Breast epithelium (tissue), 4 donors: ENCODE results near the gene HAO1. TPM values are rescaled to one million over a fixed set of nuclear protein-coding genes. Genes with fewer than 3 reads are reported as not detected.

Source experiments
- DNase-seq, 2 donors: peaks; one replicate each; pipeline ENCODE4 v3.0.0-alpha.2; 2019; ENCODE audit warnings: low spot score in 2 of 2
- H3K27ac ChIP-seq, 2 donors: fragments of 200-600 bp; sonication (generic) in 1 of 2; one replicate each; pipeline ENCODE4 v1.5.1; 2016 to 2019; ENCODE audit warnings: mild to moderate bottlenecking in 1 of 2
- H3K27me3 ChIP-seq, 2 donors: fragments of 200-600 bp; sonication (generic) in 1 of 2; one replicate each; pipeline versions ENCODE4 v1.5.1 to v1.6.0; 2017 to 2019; ENCODE audit warnings: control low read depth in 1 of 2, mild to moderate bottlenecking in 1 of 2
- H3K36me3 ChIP-seq: fragments of 200-600 bp; one replicate; pipeline ENCODE4 v1.5.1; 2019
- H3K4me1 ChIP-seq, 2 donors: fragments of 200-600 bp; sonication (generic); one replicate each; pipeline ENCODE4 v1.5.1; 2016 to 2019; ENCODE audit warnings: control low read depth in 1 of 2
- H3K4me3 ChIP-seq, 3 donors: fragments of 200-600 bp; sonication (generic); 1 replicate in 2 of 3; 2 replicates in 1 of 3; pipeline ENCODE4 v1.5.1; 2016 to 2019; ENCODE audit warnings: mild to moderate bottlenecking in 3 of 3, moderate library complexity in 2 of 3
- H3K9me3 ChIP-seq, 2 donors: fragments of 200-600 bp; sonication (generic) in 1 of 2; one replicate each; pipeline ENCODE4 v1.5.1; 2016 to 2019; ENCODE audit warnings: control low read depth in 1 of 2
- POLR2A ChIP-seq: fragments of 450-650 bp; IDR thresholded peaks from one replicate; pipeline ENCODE4 v1.6.1; 2016; ENCODE audit warnings: antibody characterized with exemption, mild to moderate bottlenecking, moderate library complexity
- POLR2AphosphoS5 ChIP-seq, 3 donors: sonication (generic); formaldehyde crosslinking; IDR thresholded peaks; one replicate each; pipeline ENCODE4 v1.6.1; 2017; ENCODE audit warnings: antibody characterized with exemption in 3 of 3
- intact Hi-C: fragments of 100-400 bp; cut with DNase I; formaldehyde crosslinking; loops from one replicate; pipeline ENCODE4 v1.15.1; 2023; ENCODE audit warnings: low total_unique reads
- total RNA-seq, 3 donors: library from RNA; depleted of rRNA; stranded (reverse); fragments of >200 nt; gene quantifications; one replicate each; pipeline ENCODE4 v1.1.0, GENCODE V29; 2016
- TF ChIP-seq, protein P1 (sequence below), 3 donors: fragments of 450-650 bp; IDR thresholded peaks; one replicate each; pipeline ENCODE4 v1.5.1; 2016 to 2017; ENCODE audit warnings: antibody characterized with exemption in 3 of 3, mild to moderate bottlenecking in 3 of 3, moderate library complexity in 3 of 3

Gene HAO1
- total RNA-seq, 3 donors from 2014 or later: not detected

DNA sequence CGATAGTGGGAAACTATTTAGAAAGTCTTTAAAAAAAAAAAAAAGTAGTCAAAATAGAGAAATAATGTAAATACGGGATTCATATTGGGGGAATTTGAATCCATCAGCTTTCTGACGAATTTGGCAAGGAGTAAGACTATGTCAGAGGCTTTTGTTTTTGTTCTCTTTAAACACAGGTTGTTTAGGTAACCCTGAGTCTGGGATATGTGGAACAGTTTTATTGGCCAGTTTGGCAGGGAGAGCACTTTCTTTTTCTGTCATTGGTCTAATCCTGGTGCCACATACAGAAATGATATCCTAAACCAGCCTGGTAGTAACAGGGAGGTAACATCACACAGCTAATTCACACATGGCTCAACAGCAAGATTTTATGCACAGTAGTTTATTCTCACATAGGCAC lies 27.7 kb downstream of the HAO1 start:
- intact Hi-C loops: no loop called here
- Histone ChIP-seq H3K4me3 (no peak overlapping the region), H3K27me3 (no peaks in the 10 kb centered on the region), H3K36me3 (no peaks in the 10 kb centered on the region), H3K27ac (no peak overlapping the region), H3K9me3 (no peaks in the 10 kb centered on the region), H3K4me1 (peaks cover 0 to 4% of the 10 kb centered on the region in 2 donors)
- DNase-seq: no peak
- TF ChIP-seq POLR2A (no peak), POLR2AphosphoS5 (IDR thresholded peaks at IDR 0.05) (no peak)
- TF ChIP-seq, protein P1, sequence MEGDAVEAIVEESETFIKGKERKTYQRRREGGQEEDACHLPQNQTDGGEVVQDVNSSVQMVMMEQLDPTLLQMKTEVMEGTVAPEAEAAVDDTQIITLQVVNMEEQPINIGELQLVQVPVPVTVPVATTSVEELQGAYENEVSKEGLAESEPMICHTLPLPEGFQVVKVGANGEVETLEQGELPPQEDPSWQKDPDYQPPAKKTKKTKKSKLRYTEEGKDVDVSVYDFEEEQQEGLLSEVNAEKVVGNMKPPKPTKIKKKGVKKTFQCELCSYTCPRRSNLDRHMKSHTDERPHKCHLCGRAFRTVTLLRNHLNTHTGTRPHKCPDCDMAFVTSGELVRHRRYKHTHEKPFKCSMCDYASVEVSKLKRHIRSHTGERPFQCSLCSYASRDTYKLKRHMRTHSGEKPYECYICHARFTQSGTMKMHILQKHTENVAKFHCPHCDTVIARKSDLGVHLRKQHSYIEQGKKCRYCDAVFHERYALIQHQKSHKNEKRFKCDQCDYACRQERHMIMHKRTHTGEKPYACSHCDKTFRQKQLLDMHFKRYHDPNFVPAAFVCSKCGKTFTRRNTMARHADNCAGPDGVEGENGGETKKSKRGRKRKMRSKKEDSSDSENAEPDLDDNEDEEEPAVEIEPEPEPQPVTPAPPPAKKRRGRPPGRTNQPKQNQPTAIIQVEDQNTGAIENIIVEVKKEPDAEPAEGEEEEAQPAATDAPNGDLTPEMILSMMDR (IDR thresholded peaks at IDR 0.05): no peak

DNA sequence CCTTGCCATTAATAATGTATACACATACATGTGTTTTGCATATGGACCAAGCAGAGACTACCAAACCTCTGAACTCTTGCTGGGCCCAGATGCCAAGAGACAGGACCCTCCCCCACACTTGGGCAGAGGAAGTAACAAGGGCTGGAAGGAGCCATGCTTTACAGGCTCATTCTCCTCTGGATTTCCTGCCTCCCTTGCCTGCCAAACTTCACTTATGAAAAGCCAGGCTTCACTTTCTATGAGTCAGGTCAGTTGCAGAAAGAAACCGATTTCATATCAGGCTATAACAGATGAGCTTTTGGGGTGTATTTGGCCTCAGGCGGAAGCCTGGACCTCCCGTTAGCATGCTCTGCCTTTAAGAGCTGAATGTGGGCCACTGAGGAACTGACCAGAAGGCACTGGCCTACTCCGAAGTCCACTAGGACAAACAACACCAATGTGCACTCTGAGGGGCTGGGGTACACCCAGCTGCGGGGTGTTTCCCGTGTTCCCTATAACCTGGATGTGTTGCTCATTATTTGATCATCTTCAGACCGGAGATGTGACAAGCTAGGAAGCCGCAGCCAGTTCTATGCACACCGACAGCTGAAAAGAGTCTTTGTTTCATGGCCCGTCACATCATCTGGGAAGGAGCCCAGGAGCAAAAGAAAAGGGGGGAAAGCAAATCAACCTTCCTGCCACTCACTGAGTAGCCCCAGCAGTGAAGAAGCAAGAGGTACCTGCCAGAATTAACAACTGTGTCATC lies 28.5 kb downstream of the HAO1 start:
- Histone ChIP-seq H3K27me3 (no peaks in the 10 kb centered on the region), H3K27ac (peak overlapping the region; percentile 48 to 50), H3K4me3 (no peak overlapping the region), H3K36me3 (no peaks in the 10 kb centered on the region), H3K4me1 (peaks cover 0 to 4% of the 10 kb centered on the region in 2 donors), H3K9me3 (no peaks in the 10 kb centered on the region)
- TF ChIP-seq, protein P1 (IDR thresholded peaks at IDR 0.05): no peak
- no peak for TF ChIP-seq POLR2AphosphoS5 (IDR thresholded peaks at IDR 0.05)
- TF ChIP-seq POLR2A: no peak
- intact Hi-C loops: no loop called here
- no peak for DNase-seq

DNA sequence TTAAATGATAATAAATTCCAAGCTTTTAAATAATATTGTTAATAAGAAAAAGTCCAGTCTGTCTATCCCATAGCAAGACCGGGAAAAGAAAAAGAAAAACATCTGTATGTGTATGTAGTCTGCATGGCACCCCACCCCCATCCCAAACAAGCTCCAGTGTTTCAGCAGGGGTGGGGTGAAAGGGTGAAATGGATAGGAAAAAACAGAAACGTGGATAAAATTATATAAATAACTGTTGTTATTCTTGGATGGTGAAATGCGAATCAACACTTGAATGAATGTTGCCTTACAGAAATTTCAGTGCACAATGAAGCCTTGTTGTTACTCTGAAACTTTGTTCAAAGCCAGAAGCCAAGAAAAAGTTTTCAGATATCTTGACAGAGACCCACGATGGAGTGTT lies 31.4 kb downstream of the HAO1 start:
- no peak overlapping the region for H3K4me3 ChIP-seq
- no peak for TF ChIP-seq POLR2AphosphoS5 (IDR thresholded peaks at IDR 0.05)
- TF ChIP-seq, protein P1 (IDR thresholded peaks at IDR 0.05): no peak
- no peak for TF ChIP-seq POLR2A

DNA sequence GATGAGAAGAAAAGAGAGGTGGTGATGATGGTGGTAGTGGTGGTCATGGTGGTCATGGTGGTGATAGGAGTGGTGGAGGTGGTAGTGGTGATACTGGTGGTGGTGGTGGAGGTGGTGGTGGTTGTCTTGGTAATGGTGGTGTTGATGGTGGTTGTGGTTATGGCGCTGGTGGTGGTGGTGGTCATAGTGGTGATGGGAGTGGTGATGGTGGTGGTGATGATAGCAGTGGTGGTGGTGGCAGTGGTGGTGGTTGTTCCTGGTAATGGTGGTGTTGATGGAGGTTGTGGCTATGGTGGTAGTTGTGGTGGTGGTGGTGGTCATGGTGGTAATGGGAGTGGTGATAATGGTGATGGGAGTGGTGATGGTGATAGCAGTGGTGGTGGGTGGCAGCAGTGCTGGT lies 36.8 kb downstream of the HAO1 start:
- H3K27ac ChIP-seq: no peak overlapping the region
- H3K4me1 ChIP-seq: no peaks in the 10 kb centered on the region
- no peak for DNase-seq
- no peak overlapping the region for H3K4me3 ChIP-seq
- H3K27me3 ChIP-seq: no peaks in the 10 kb centered on the region
- no peaks in the 10 kb centered on the region for H3K9me3 ChIP-seq
- H3K36me3 ChIP-seq: no peaks in the 10 kb centered on the region
- TF ChIP-seq, protein P1 (IDR thresholded peaks at IDR 0.05): no peak
- no peak for TF ChIP-seq POLR2A
- TF ChIP-seq POLR2AphosphoS5 (IDR thresholded peaks at IDR 0.05): no peak
- intact Hi-C loops: no loop called here

More for the DNA sequence above, 31.4 kb downstream of the HAO1 start:
- Histone ChIP-seq H3K36me3 (no peaks in the 10 kb centered on the region), H3K27ac (no peak overlapping the region), H3K9me3 (no peaks in the 10 kb centered on the region), H3K4me1 (peaks cover 0 to 4% of the 10 kb centered on the region in 2 donors), H3K27me3 (no peaks in the 10 kb centered on the region)
- DNase-seq: no peak
- intact Hi-C loops: no loop called here

DNA sequence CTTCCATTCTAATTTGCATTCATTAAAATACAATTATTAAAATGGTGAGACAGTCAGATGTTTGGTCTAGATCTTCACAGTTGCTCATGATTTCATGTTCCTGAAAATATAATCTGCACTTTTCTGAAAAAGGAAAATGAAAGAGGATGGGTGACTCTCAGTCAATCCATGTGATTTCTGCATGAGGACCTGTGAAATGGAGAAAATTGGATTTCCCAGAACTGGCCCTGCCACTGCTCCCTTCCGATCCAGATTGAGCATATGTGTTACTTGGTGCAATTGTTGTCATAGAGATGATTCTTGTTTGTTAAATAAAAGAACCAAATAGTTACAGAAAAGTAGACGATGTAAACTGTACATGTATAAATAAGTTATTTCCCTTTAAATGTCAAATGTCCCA lies 37.4 kb downstream of the HAO1 start:
- Histone ChIP-seq H3K4me1 (no peaks in the 10 kb centered on the region), H3K9me3 (no peaks in the 10 kb centered on the region), H3K4me3 (no peak overlapping the region), H3K27me3 (no peaks in the 10 kb centered on the region), H3K27ac (no peak overlapping the region), H3K36me3 (no peaks in the 10 kb centered on the region)
- intact Hi-C loops: no loop called here
- TF ChIP-seq, protein P1 (IDR thresholded peaks at IDR 0.05): no peak
- no peak for TF ChIP-seq POLR2AphosphoS5 (IDR thresholded peaks at IDR 0.05)
- TF ChIP-seq POLR2A: no peak
- DNase-seq: no peak
